NCI-H146 treated with DMSO at 0.1 percent for 48 hours (cell line): Measurements from ENCODE around the gene HTR4.
"Not testable (repeated sequence)": the region's sequence is repeated elsewhere in the genome, so short reads cannot be mapped to it uniquely, and the experiment has no call there.

Experiments
- DNase-seq: peaks from one replicate; lab custom pipeline; 2025; ENCODE audit not compliant: unreplicated experiment; lab: John Stamatoyannopoulos, UW

The HTR4 gene

DNA sequence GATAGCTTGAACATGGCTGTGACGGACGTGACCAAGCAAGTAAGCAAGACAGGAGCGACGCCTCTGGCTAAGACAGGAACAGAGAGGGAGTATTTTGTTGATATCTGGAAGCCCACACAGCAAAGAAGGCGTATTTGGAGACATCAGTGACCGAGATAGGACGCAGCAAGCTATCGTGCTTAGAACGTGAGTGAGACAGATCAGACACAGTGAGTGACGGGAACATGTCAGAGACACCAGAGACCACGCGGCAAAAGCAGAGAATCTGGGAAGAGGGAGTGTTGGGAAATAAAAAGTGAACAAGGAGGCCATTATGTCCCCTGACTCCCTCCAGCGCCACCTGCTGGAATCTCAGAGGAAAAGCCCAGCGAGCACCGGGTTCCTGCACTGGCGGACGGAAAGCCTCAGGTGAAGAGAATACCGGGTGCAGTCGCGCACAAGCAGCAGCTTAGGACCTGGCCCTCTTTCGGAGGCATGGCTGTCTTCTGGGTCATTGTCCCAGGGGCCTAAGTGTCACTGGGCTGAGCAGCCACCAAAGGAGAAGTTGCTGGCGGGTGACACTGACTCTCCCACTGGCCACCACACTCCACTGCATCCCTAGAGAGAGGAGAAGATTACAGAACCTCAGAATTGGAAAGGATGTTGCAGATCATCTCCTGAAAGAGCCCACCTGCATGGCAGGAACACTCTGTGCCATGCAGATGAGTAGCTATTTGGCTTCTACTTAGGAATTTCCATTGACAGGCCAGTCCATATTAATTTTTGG, 171.4 kb downstream of the HTR4 start:
- peak; percentile 48 for DNase-seq

DNA sequence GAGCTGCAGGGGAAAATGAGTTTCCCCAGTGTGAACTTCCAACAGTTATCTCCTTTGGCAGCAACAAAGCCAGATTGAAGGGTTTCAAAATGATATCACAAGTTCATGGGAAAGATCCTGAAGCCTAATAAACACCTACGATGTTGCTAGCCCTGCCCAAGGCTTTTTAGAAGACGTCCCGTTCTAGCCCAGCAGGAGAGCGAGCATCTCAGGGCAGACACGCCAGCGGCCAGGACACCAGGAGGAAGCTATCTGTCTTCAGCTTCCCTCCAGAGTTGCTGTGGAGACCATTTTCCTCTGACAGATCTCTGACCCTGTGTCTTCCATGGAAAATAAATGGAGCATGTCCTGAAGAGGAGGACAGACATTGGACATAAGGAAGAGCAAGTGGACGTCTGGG, 172.1 kb downstream of the HTR4 start:
- DNase-seq: no peak

DNA sequence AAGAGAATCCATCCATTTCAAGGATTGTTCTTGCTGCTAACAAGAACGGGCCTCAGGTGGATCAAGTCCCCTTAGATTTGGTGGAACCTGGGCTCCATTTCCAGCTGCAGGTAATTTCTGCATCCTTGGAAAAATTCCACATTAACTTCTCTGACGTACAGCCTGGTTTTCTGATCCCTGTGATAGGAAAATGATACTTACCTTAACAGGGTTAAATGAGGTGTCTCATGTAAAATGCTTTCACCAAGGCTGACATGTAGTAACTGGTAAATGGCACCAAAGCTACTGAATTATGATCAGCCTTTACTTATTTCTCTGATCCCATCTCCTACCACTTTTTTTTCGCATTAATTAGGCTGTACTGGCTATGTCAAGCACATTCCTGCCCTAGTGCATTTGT, 176.9 kb downstream of the HTR4 start:
- no peak for DNase-seq

DNA sequence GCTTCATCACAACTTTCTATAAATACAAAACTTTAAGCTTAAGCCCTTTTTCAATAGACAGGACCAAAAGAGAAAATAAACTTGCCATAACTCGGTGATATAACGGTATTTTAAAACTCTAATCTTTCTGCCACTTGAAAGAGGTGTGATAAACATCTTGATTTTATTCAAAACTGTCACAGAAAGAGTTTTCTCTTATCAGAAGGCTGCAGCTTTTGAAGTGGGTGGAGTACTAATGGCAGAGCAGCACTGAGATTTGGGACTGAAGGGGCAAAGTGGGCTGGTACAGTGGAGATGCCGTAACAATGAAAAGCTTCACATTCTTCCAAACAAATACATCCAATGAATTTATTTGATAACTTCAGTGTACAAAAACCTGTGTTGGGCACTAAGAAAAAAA, 178.0 kb downstream of the HTR4 start:
- DNase-seq: no peak

DNA sequence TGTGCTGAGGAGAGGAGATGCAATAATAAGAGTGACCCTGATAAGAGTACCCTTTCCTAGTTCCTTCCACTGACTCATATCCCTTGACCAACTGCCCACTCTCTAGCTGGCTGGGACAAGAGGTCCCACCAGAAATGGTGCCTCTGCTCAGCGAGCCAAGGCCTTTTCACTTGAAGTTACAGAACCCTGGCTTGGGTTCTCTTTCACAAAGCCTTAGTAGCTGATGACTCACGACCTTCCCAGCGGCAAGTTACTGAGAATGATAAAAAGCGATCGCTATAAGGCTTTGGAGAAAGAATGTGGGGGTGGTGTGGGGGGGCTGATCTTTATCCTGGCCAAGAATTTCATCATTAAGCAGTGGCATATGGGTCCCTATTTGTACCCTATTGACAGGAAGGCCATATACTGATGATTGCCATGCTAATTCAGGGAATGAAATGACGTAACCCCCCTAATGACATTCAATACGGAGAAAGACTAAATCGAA, 180.3 kb downstream of the HTR4 start:
- no peak for DNase-seq

DNA sequence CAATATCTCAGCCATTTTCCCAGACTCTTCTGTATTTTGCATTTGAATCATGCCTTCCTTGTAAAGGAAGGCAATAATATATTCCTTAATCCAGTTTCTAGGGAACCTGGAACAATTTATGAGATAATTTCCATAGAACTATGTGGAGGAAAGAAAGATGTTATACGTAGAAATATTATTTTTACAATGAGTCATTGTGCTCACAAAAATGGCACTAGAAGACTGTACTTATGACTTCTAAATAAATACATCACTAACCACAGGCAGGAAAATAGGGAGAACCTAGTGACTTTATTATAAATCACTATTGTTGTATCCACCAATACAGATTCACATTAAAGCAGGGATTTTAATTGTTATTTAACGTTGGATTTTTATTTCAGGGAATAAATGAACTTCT, 182.9 kb downstream of the HTR4 start:
- no peak for DNase-seq

DNA sequence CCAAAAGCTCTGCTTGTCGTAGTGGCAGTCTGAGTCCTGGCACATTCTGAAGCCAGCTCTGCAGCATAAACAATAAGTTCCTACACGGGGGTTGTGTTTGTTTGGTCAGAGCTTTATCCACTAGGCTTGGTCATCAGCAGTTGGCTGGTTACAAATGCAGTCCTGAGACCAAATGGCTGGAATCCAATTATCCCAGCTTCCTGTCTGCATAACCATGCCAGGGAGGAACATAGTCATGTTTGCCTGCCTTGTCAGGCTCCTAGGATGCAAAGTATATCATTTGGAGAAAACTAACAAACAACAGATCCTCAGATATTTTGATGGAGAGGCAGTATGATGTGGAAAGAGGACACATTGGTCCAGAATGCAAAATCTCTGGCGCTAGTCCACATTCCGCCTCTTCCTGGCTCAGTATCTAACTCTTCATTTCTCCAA, 184.8 kb downstream of the HTR4 start:
- DNase-seq: no peak

DNA sequence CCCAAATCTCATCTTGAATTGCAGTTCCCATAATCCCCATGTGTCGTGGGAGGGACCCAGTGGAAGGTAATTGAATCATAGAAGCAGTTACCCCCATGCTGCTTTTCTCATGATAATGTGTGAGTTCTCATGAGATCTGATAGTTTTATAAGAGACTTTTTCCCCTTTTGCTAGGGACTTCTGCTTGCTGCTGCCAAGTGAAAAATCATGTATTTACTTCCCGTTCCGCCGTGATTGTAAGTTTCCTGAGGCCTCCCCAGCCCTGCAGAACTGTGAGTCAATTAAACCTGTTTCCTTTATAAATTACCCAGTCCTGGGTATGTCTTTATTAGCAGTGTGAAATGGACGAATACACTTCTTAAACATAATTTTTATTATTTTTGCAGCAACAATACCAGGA, 185.6 kb downstream of the HTR4 start:
- not testable (repeated sequence) for DNase-seq

DNA sequence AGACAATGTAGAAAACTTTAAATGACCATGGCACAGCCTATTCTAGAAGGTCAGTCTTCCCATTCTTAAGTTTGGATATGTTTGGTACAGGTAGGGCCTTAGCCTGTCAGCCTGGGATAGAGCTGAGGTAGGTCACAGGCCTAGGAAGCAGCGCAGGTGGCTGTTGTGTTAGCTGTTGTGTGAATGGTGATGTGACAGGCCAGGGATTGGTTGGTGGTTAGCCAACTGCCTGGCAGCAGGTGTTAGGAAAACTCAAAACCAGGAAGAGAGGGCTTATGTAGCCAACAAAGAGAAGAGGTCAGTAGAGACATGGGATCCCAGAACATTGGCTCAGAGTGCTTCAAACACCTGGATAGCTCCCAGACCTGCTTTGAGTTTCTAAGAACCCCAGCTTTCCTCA, 186.4 kb downstream of the HTR4 start:
- no peak for DNase-seq

DNA sequence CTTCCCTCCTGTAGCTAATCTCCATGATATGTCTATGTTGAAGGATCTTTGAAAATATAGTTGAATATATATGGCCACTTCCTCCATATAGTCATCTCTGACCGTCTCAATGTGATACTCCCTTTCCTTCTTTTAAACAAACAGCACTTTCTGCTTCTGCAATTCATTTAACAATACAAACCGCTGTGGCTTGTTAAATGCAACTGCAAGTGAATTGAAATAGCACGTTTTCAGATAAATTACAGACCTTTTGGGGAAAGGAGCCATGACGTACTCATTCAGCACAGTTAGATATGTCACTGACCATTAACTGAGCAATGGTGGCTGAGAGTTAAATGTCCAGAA, 188.1 kb downstream of the HTR4 start:
- no peak for DNase-seq

DNA sequence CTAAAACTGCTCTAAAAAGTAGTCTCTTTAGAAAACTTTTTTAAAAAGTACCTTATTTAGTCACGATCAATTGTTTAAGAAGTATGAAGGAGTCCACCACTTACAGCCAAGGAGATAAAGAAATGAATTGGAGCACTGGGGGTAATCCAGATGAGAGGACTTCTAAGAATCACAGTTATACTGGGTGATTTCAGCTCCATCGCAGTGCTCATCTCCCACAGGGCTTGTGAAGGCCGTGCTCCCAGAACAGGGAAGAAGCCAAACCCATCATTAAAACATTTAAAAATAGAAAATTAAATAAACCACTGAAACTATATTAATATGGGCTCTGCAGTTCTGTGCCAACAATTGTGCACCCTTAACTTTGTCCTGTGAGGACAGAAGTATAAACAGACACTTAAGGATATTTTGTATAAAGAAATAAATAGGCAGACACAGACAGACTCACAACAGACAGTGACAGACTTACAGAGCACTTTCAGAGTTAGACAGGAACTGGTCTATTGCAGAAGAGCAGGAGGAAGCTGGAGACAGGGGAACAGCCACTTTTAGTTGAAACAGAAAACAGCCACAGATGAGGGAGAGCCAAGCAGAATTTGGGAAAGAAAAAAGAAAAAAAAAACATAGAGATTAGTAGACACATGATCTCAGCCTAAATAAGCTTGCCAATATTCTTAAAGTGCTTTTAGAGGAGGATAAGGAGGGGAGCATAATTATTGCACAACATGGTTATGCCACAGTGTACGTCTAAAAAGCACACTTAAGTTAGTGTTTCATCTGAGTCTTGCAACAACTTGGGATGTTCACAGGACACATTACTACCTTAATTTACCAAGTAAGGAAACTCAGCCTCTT, 188.7 kb downstream of the HTR4 start:
- DNase-seq: no peak

DNA sequence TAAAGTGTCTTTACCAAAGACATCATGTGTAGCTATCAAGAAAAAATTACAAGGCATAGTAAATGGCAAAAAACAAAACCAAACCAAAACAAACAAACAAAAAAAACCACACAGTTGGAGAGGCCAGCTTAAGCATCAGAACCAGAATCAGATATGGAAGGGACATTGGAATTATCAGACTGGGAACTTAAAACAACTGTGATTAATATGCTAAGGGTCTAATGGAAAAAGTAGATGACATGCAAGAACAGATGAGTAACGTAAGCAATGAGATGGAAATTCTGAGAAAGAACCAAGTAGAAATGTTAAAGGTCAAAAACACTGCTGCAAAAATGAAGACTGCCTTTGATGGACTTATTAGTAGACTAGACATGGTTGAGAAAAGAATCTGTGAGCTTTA, 194.7 kb downstream of the HTR4 start:
- no peak for DNase-seq

DNA sequence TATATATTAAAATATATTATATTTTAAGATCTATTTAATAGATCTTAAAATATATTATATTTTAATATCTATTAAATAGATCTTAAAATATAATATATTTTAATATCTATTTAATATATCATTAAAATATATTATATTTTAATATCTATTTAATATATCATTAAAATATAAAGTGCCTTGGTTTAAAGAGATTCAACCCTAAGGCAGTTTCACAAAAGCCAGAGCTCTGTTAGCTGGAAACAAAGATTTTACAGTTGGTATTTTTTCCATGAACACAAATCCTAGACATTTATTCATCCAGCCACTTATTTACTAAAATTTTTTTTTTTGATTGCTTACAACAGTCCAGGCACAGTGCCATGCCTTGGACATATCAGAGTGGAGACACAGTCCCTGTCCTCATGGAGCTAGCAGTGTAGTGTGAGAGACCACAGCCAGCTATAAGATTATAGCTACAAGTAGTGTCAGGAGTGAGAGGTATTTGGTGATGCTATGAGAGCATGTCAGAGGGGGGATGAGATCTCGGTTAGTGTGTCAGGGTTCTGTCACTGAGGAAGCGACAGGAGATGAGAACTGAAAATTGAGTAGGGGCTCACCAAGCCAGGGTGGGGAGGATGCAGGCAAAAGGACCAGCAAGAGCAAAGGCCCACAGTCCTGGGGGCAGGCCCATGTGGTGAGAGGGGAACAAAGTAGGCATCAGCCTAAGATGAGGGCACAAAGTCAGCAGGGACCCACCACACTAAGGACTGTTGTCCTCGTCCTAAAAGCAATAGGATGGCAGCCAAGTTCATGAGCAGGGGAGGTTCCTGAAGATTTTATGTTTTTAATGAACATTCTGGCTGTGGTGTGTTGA, 196.1 kb downstream of the HTR4 start:
- no peak for DNase-seq

DNA sequence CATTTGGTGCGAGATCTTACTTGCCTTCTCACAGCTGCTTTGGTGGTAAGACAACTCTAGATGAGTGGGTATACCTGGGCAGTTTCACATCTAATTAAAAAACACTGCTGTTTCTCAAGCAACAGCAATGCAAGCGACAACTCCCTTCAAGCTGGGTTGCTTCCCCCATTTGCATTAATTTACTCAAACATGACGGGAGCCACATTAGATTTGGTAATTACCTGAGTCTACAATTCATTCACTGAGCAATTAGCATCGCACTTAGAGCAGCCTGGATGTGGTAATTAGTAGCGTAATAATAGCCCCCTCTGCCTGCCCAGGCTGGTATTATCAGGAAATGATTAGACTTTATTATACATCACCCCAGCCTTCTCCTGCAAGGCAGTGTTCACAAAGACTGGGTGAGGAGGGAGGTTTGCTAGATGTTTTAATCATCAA, 197.1 kb downstream of the HTR4 start:
- DNase-seq: peak; percentile 67

DNA sequence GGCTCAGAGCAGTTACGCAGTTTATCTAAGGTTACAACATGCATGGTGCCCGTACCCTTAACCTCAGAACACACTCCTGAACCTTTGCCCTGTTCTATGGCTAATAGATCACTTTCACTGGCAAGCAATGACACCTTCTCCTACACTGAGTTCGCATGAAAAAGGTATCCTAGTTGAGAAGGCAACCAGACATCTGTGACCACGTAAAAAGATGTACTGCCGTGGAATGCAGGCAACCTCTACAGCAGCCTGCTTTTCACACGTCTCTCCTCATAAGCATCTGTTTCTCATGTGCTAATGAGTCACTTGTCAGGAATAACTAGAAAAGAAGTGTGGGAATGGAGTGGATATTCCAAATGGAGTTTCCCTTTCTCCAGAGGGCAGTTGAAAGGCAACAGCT, 199.1 kb downstream of the HTR4 start:
- no peak for DNase-seq

DNA sequence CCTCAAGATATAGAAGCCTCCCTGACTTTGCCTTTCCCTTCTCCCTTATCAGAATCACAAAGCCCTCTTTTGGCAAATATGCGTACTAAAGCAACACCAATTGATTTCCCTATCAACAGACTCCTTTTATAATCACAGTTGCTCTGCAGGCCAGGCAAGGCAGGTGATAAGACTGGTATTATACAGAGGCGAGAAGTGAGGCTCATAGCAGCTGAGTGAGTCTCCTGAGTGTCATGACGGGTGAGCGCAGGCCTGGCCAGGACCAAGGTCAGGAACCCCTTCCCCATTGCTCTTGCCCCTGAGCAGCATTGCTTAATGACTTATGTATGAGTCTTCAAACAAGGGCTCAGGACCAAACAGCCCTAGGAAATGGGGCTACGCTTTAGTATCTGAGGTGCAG, 199.8 kb downstream of the HTR4 start:
- no peak for DNase-seq

DNA sequence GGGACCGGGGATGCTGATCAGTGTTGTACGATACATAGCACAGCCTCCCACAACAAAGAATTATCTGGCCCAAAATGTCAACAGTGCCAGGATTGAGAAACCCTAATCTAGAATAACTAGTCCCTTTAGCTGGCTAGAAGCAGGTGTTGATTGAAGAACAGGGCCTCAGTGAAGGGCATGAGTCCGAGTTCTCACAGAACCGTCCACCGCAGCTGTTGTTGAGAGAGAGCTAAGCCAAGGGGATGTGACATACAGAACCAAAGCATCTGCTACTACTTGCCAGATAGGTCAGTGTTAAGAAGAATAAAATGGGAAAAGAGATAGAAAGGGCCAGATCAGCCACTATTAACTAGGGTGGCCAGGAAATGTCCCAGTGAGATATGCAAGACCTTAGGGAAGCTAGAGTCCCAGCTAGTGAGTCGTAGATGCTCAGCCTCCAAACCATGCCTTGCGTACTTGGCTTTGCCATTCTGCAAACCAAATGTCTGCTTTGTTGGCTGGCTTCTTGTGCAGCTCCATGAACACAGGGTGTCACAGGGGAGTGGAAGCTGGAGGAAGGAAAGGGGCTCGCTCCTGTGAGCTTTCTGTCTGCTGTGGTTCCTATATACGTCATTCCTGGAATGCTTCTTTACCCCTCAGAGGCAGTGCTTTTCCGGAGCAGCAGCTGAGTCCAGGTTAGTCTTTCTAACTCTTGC, 201.7 kb downstream of the HTR4 start:
- no peak for DNase-seq

DNA sequence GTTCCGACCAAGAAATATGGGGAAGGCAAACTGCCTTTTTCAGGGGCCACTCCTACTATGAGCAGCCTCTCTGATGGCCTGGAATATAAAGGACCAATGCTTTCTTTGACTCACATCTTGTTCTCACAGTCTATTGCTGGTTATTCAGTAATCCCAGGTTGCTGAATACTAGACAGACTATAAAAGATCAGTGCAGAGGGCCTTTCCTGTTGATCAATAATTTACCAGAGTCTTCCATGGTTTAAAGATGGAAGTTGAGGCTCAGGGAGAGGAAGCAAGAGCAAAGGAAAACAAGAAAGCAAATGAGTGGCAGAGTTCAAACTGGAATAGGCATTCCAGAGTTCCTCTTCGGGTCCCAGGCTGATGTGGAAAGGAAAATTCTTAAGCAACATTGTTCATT, 207.7 kb downstream of the HTR4 start:
- no peak for DNase-seq

DNA sequence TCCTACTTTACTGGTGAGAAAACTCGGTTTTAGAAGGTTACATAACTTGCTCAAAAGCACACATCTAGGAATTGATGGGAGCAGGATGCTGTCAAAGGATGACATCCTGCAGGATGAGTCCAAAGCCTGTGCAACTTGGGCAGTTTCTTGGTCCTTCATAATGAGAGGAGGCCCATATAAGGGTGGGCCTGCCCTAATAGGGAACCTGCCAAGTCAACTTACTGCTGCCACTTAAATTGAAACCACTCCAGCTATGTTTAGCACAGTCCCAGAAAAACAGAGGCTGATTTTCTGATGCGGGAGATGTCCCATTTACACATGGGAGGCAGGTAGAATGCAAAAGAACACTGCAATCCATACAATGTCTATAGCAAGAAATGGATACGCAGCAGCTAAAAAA, 208.7 kb downstream of the HTR4 start:
- DNase-seq: no peak

DNA sequence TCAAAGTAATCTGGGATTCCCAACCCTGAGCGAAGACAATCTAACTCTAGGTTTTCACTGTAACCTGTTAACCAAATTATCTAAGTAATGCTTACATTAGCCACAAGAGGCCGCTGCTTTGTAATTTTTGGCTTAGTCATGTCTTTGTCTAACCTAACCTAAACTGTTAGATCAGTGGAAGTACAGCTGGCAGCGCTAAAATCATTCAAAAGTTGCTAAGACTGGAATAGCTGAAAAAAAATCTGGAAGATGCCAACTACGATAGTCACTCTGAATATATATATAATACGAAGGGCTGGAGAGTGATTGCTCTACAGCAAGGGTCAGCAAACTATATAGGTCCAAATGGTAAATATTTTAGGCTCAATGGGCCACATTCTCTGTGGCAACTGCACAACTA, 210.3 kb downstream of the HTR4 start:
- DNase-seq: no peak

DNA sequence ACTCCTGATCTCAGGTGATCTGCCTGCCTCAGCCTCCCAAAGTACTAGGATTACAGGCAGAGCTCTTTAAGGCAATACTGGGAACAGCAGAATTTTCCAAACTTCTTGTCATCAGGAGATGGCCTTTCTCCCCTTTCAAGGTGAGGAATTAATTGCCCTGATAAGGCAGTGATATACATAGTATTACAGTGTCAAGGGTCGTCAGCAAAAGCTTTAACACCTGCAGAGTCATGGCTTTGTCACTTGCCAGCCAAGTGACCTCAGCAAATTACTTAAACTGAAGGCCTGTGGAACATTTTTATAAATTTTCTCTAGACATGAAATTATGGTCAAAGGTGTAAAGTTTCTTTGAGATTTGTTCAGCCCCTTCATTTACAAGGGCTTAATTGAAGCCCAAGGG, 211.1 kb downstream of the HTR4 start:
- DNase-seq: no peak
